ENCODE data around the gene CSNK1A1.

- TF ChIP-seq REST (IDR thresholded peaks at IDR 0.05; ENCODE audit: insufficient read depth in 1 of 2, low read depth in 2 of 2, low read length in 2 of 2) (no peak), TAF1 (IDR thresholded peaks at IDR 0.05; ENCODE audit: borderline replicate concordance, insufficient read depth, low read length) (no peak), POLR2AphosphoS5 (IDR thresholded peaks at IDR 0.05; ENCODE audit: low read depth, low read length) (no peak), SIN3A (IDR thresholded peaks at IDR 0.05; ENCODE audit: borderline replicate concordance, insufficient read depth, low read length) (no peak)
These were observed 105.4 kb downstream of the CSNK1A1 start for GRCh38 chr5:149445739-149446369.

Data from PFSK-1 (cell line).